Measurements from ENCODE around the gene DSG3. TPM values are rescaled to one million over a fixed set of nuclear protein-coding genes. Genes with fewer than 3 reads are reported as not detected.
A peak's percentile ranks its signal among the peaks of the same experiment; 100 is the strongest.

The DSG3 gene
- total and polyA plus RNA-seq, 2 of the 8 experiments (the other 6 are each of a cell fraction or from before 2014, with no cell fraction given) = 0.03 to 0.07 TPM

GRCh38 chr18:31454066-31454708 lies 6.6 kb downstream of the DSG3 start:
- Histone ChIP-seq H2AFZ (ENCODE audit: low read length) (peak overlapping the region; percentile 58; the same call in 1 of the 2 replicates), H3K9me3 (ENCODE audit: insufficient read depth in 2 of 2, low read depth in 1 of 2, low read length in 1 of 2) (no peaks in the 10 kb centered on the region), H2BK15ac (ENCODE audit: low read length) (no peak overlapping the region), H3K36me3 (ENCODE audit: control insufficient read depth in 2 of 4, insufficient read depth in 4 of 4, low read length in 3 of 4) (no peaks in the 10 kb centered on the region), H4K8ac (ENCODE audit: extremely low read depth, insufficient read depth, low read length) (no peak overlapping the region), H2BK20ac (ENCODE audit: low read length) (no peak overlapping the region), H2BK5ac (ENCODE audit: low read depth, low read length) (no peak overlapping the region), H2BK12ac (ENCODE audit: low read depth, low read length) (no peak overlapping the region), H2BK120ac (replicated peaks; ENCODE audit: low read depth, low read length) (no peak overlapping the region), H3K79me1 (ENCODE audit: low read depth, low read length) (no peaks in the 10 kb centered on the region), H3K79me2 (ENCODE audit: control insufficient read depth in 1 of 2, insufficient read depth in 2 of 2, low read length in 2 of 2) (no peaks in the 10 kb centered on the region), H3K9ac (replicated peaks in 1 of 4; ENCODE audit: extremely low read depth in 1 of 4, low read depth in 3 of 4, low read length in 3 of 4) (no peak overlapping the region), H3K4ac (replicated peaks; ENCODE audit: insufficient read length, low read depth, low read length) (no peak overlapping the region), H2AK5ac (ENCODE audit: low read depth, low read length) (no peak overlapping the region), H3K4me1 (replicated peaks in 1 of 4; ENCODE audit: control insufficient read depth in 3 of 4, insufficient read depth in 4 of 4, low read length in 3 of 4) (no peaks in the 10 kb centered on the region), H3K4me3 (ENCODE audit: extremely low read depth in 1 of 4, insufficient read depth in 2 of 4, low read depth in 3 of 4, low read length in 4 of 4) (no peak overlapping the region), H3K23me2 (ENCODE audit: low read depth, low read length) (no peaks in the 10 kb centered on the region), H3K14ac (ENCODE audit: insufficient read length) (no peak overlapping the region), H3K23ac (ENCODE audit: insufficient read length) (no peak overlapping the region), H3K27ac (ENCODE audit: low read depth, low read length) (no peak overlapping the region), H3K4me2 (ENCODE audit: insufficient read depth in 1 of 2, low read depth in 2 of 2, low read length in 2 of 2) (no peak overlapping the region), H3K27me3 (replicated peaks in 1 of 4; ENCODE audit: control insufficient read depth in 3 of 4, extremely low read depth in 1 of 4, insufficient read depth in 3 of 4, low read length in 3 of 4) (no peaks in the 10 kb centered on the region), H3K18ac (ENCODE audit: extremely low read depth, low read length) (no peak overlapping the region), H3K56ac (replicated peaks; ENCODE audit: insufficient read length, low read depth, low read length) (no peak overlapping the region), H4K5ac (ENCODE audit: insufficient read length, low read depth, low read length) (no peak overlapping the region), H4K91ac (replicated peaks; ENCODE audit: insufficient read length, low read length) (no peak overlapping the region), H4K20me1 (replicated peaks in 1 of 2; ENCODE audit: control insufficient read depth in 1 of 2, insufficient read depth in 2 of 2, low read length in 2 of 2) (no peaks in the 10 kb centered on the region)
- FAIRE-seq (no peak), DNase-seq (ENCODE audit: low read depth in 1 of 2, low spot score in 2 of 2) (no peak)
- ChIA-PET POLR2A (ENCODE audit: partially characterized antibody) (no interaction called here), CTCF (ENCODE audit: partially characterized antibody) (interaction anchor here (0.8 to 0.9 kb wide), 2 partner anchors 34 to 56 kb away, joined by 3 read pairs; no protein-coding TSS in a partner anchor)
- WGBS, 2 experiments (ENCODE audit: extremely low coverage in 1 of 2, insufficient coverage in 1 of 2, insufficient read length in 1 of 2, insufficient replicate concordance in 2 of 2, low coverage in 1 of 2, low lambda C conversion rate in 2 of 2, missing lambda C conversion rate in 1 of 2) = 89% methylated on average over 3 of the region's 3 CpGs; no CpG with 5 or more reads in 1 of the 2 experiments
- TF ChIP-seq YY1 (IDR thresholded peaks at IDR 0.05; ENCODE audit: low read depth, low read length) = no peak
- TF ChIP-seq ZNF274 (IDR thresholded peaks at IDR 0.05; ENCODE audit: borderline replicate concordance, extremely low read depth, low read length) = no peak
- TF ChIP-seq CTCF (IDR thresholded peaks at IDR 0.05; ENCODE audit: control extremely low read depth in 1 of 3, insufficient read depth in 1 of 3, low read depth in 1 of 3, low read length in 3 of 3) = no peak
- TF ChIP-seq CBX5 (IDR thresholded peaks at IDR 0.05; ENCODE audit: low read depth, low read length) = no peak
- no peak for TF ChIP-seq KDM4A (IDR thresholded peaks at IDR 0.05; ENCODE audit: low read depth, low read length, severe bottlenecking)
- TF ChIP-seq CBX8 (IDR thresholded peaks at IDR 0.05; ENCODE audit: borderline replicate concordance, low read depth, low read length) = no peak
- TF ChIP-seq RNF2 (IDR thresholded peaks at IDR 0.05; ENCODE audit: borderline replicate concordance, low read depth, low read length, missing control alignments, poor library complexity, severe bottlenecking) = no peak
- no peak for TF ChIP-seq HDAC6 (IDR thresholded peaks at IDR 0.05; ENCODE audit: low read depth, low read length)
- TF ChIP-seq SP2 (IDR thresholded peaks at IDR 0.05; ENCODE audit: low read length) = no peak
- TF ChIP-seq RFX5 (IDR thresholded peaks at IDR 0.05; ENCODE audit: borderline replicate concordance, low read depth, low read length) = no peak

Measured in H1 (cell line).